Putamen (tissue), 1 donor: ENCODE results near the gene TMEM132D.

Source experiments
- DNase-seq: peaks from one replicate; pipeline ENCODE4 v3.0.0-alpha.2; 2016; ENCODE audit warnings: low spot score

The TMEM132D gene

DNA sequence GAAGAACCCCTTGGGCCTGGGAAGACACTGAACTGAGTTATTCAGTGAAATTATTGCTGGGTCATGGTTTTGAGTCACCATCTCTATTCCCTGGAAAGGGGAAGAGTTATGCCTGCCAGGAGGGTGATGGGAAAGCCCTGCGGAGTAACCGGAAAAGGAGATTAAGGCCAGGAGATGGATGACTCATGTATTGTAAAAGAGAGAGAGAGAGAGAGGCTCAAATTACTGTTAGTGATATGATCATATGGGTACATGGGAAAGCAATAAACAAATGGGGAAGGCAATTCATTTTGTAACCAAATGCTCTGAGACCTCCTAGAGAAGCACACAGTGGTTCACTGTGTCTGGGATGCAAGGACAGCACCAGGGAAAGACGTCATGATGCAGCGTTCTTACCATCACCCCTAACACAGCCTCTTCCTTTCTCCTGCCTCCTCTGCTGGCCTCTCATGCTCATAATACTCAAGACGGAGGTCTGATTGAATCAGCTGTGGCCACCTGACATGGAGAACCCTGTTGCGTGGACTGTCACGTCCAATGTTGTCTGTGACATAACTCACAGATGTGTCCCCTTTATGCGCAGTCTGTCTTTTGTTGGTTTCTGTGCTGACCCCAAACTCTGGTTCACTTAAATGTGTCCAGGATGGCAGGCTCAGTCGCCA, 243.7 kb downstream of the TMEM132D start:
- DNase-seq: no peak

DNA sequence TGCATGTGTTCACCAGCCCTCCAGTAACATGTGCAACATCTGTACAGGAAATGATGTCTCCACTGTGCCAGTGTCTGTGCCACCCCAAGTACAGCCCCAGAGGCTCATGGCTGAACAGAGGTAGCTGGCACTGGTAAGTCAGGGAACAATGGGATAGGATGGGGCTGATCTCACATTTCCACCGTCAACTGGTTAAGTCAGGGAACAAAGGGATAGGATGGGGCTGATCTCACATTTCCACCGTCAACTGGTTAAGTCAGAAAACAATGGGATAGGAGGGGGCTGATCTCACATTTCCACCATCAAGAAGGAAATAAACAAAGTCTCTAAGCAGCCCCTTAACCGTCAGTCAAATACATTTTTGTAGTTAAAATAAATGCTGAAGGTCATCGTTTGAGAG, 246.6 kb downstream of the TMEM132D start:
- DNase-seq: no peak

DNA sequence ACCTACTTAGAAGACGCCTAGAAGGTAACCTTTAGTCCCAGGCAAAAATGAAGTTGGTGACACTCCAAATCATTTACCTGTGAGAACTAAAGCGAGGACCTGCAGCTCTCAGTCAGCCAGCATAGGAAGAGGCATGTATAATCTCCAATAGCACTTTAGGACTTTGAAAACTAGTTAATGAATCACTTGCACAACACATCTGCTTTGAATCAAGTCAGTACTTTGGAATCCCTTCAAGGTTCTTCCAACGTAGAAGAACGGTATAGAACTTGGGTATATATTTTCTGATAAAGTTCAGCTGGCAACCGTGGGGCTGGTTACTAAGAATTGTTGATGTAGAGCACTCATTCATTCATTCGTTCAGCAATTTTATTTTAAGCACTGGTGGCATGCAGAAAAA, 251.9 kb downstream of the TMEM132D start:
- DNase-seq: no peak

DNA sequence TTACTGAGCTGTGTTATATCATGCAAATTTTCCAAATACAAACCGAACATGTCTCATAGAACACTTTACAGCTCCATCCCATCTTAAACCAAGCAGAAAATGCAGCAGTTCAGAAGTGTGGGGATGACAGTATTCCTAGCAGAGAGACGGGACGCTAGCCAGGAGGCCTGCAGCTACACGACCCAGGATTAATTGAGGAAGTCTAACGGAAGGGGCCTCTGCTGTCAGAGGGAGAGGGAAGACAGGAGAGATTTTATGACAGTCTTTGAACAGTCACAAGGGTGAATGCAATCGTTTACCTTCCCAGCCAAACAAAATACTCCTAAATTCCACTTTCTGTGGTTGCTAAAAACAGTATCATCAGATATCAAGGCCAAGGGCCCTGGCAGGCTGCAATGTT, 261.9 kb downstream of the TMEM132D start:
- no peak for DNase-seq

DNA sequence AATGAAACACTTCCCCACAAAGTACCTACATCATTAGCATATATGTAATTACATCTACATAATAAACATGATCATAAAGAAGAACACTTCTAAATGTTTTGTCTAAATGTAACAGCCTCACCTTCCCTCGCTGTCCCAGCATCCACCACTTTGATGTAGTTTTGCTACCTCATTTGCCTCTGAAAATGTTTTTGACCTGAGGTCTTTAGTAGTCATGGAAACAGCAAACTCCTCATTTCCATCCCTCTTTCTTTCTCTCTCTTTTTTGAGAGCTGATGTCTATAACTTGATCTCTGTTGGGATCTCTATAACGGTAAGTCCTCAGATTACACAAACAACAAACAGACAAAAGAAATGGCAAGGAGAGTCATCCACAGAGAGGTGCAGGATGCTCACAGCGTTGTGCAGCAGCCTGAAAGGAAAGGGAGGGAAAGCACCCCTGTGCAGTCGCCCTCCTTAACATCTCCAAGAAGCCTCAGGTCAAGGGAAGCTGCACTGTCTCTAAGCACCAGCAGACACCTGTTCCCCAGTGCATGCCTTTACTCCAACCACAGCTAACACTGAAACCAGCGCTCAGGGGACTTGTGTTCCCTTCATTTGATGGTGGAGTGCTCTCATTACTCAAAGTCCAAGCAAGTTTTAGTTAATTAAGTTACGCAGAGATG, 268.7 kb downstream of the TMEM132D start:
- DNase-seq: no peak

DNA sequence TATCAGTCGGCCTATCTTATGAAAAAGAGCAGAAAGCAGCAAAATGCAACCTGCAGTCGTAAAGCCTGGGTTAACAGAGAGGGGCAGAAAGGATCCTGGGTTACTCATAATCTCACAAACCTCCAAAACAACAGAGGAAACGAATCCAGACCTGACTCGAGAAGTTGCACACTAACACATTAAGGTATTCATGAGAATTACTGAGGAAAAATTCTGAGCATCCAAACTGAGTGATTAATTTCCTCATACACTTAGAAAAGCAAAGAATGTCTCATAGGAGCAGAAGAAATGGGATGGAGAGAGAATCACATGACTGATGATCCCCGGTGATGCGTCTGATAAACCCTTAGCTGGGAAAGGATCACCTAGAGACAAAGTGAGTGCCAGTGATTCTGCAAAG, 272.5 kb downstream of the TMEM132D start:
- no peak for DNase-seq

DNA sequence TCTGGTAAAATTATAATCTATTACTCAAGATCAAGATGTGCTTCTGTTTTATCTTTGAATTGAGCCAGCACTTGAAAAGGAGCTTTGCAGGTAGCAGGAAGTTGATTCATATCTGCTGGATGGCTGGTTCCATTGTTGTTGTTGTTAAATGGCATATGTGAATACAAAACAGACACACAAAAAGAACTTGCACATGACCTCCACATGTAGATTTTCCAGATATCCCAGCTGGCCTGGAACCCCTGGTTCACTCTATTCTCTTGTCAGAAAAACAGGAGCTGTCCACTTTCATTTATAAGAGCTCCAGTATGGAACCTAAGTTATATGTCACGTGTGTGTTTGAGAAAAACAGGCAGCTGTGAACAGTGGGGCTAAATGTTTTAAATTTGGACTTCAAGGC, 273.9 kb downstream of the TMEM132D start:
- no peak for DNase-seq

DNA sequence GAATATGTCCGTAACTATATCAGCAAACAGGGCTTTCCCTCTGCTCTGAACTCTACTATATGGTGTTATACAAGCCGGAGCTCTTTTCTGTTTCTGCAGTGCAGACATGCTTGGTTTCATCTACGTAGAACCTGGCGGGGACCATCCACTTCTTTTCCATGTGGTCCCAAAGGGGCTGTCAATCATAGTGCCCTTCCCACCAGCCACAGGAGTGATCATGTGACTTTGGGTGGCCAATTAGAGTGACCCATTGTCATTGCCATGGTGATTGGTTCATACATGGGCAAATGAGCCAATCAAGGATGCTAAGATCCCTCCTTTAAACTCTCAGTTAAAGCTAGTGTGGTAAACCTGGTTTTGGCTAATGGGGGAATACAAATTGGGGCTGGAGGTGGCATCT, 281.3 kb downstream of the TMEM132D start:
- DNase-seq: no peak

DNA sequence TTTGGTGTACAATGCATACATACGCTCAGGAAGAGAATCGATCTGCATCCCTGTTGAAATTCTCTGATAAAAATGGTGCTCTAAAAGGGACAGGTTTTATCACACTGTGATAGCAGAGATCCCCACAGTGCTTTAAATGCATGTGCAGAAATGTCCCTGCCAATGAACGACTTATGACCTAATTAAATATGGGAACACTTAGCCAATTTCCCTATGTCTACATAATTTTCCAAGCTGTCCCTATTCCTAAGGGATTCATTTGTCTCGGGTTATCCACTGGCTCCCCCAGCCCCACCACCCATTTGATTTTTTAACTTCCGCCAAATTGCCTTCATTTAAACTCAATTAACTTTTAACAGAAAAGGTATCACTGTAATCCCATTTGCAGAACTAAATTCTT, 284.6 kb downstream of the TMEM132D start:
- DNase-seq: no peak

DNA sequence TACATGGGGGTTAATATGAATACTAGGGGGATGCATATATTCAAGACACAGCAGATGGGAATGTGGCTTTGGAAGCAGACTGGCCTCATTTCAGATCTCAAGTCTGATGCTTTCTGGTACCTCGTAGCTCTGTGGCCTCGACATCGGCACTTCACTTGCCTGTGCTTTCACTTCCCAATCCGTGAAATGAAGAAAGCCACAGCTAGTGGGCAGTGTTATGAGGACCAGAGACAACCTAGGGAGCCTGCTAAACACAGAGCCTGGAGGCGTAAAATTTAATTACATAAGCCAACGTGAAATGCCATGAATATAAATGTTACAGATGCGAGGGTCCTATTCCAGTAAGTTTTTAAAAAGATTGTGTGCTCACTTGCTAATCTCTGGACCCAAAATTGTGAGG, 286.0 kb downstream of the TMEM132D start:
- no peak for DNase-seq

DNA sequence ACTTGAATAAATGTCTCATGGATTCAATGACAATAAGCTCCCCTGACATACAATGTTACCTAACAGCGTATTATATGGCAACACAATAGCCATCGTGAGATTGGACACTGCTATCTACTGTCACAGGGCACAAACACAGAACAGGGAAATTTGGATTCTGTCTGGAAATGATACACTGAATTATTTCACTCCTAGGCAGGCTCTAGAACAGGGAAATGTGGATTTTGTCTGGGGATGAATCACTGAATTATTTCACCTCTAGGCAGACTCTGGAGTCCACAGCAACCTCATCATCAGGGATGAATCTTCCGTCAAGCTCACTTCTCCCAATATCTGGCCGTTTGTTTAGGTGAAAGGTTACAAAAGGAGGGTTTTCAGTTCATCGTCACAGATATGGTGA, 288.8 kb downstream of the TMEM132D start:
- no peak for DNase-seq

DNA sequence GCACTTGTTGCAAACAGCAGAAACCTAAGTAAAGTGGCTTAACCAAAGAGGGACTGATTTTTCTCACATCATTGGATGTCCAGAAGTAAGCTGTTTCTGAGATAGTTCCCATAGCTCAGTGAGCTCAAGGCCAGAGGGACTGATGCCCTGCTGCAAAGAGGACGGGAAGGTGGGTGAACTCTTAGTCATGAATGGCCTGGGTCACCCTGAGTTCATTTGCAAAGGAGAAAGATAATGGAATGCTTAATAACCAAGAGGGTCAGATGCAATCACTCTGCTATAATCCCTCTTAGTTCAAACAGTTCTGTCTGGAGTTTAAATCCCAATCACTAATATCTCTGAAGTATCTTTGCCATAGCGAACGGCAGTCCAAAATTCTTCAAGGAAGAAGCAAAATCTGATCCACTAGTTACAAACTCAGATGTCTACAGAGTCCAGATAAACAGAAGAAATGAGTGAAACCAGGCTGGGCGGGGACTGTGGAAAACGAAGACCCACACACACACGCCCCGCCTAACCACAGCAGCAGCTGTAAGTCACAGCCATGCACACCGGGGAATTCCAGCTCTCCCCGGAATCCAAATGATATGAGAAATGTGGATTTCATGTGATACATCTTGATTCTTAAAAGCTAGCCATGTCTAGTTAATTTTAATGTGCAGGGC, 289.5 kb downstream of the TMEM132D start:
- DNase-seq: no peak

DNA sequence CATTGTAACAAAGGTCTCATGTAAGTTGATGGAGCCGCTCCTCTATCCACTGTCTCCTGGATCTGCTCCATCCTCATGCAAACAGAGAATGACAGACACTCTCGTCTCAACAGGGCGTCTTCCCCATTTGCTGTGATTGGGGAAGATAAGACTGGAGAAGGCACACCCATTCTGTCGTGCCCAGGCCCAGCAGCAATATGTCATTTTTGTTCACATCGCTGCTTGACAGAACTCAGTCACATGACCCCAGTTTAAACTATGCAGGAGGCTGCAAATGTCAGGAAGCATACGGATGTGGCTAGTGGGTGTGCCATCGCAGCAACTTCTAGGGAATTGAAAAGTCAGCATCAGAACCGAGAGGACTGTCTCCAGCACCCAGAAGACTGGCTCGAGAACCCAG, 290.5 kb downstream of the TMEM132D start:
- DNase-seq: no peak

DNA sequence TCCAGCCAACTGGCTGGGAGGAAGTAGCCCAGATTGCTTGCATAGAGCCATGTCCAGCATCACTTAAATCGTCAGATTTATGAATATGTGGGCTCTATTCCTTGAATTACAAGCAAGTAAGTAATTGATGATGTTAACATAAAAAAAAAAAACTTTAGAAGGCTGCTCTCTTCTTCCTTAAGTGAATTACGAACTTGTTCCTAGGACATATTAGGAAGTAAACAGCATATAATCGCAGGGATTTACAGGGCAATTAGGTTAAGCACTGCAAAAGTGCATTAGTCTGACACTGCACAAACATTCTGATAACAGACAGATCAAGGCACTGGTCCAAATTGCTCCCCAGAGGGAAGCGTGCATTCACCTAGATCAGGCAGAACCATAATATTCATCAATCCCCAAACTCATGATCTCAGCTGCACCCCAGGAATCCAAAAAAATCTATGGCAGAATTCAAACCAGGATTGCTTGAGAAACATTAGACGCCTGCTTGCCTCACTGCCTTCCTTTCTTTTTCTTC, 293.2 kb downstream of the TMEM132D start:
- no peak for DNase-seq

DNA sequence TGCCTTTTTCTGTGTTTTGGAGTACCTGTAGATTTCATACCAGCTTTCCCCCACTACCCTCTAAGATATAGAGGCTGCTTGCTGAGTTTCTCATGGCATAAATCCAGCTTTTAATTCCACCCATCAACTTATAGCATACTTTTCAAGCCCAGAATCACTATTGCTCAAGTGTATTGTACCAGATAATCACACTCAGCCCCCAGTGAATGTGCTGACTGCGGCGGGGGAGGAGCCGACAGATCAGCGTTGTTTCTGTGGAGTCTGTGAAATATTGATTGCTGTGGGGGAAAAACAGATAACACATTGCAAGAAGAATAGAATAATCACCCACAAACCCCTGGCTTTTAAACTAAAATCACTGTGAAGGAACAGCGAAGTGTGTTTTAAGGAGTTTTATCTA, 296.1 kb downstream of the TMEM132D start:
- no peak for DNase-seq

DNA sequence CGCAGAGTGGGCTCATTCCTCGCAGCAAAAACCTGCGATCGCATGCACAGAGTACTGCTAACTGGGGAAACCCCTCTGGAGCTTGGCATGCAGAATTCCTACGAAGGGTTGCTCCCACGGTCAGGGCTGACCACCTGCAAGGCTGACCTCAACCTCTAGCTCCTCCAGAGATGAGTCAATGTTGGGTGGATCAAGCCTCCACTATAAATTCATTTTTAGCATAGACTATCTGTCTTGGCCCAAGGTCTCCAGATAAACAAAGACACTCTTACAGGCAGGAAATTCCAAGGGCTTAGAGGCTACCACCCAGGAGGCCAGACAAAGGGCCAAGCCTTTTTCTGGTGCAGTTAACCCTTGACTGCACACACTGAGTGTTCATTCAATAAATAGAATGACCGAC, 296.5 kb downstream of the TMEM132D start:
- no peak for DNase-seq

DNA sequence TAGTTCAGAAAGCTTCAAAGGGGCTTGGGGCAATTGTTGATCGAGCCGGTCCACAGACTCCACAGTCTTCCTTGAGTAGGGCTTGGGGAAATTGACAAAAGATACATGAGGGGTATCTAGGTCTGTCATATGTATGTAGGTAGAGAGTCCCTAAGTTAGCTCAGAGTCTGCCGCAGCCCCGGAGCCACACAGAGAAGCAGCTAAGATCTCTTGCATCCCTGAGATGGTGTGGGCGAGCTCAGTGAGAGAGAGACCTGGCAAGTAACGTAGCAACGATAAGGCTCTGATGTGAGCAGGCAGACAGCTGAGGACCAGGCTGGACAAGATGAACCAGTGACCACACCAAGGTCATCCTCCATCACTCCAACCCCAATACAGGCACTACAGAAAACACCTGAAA, 297.6 kb downstream of the TMEM132D start:
- peak; percentile 42 for DNase-seq

DNA sequence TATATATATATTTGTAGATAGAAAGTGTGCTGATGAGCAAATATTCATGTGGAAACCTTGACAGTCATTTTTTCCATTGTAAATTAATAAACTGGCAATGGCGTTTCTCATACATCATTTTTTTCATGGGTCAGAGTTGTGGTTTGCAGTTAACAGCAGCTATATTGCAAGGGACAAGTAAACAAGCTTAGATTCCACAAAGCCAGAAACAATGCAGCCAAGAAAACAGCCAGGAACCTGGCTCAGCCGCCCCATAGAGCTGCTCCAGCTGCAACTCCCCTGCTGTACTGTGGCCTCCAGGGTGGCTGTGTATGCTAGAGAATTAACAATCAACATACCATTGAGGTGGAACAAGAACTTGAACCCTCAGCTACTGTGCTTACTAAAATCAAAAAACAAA, 298.2 kb downstream of the TMEM132D start:
- DNase-seq: no peak

DNA sequence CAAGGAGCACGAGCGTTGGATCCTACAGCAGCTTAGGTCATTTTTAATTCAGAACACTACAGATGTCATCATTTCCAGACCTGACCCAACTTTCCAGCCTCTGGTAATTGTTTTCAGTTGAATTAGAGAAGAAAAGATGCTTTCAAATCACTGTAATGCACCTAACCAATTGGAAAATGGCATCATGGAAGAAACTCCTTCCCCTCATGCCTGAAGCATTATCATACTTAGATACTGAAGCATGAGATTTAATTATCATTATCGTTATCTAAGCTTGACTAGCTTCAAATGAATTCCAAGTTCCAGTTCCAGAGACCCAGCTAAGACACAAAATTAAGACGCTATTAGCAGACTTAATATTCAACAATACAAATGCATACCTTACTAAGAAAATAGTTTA, 299.3 kb downstream of the TMEM132D start:
- no peak for DNase-seq

DNA sequence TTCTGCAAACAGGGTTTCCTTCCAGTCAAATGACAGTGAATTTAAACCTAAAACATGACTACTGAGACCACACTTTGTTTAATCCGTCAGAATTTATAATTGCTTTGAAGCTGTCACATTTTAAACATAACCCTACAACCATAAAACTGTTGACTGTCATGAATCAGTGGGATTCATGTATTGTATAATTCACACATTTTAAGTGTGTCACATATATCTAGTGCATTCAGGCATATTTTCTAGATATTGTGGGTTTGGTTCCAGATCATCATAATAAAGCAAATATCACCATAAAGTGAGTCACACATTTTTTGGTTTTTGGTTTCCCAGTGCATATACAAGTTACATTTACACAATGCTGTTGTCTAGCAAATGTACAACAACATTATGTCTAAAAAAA, 304.4 kb downstream of the TMEM132D start:
- DNase-seq: no peak

DNA sequence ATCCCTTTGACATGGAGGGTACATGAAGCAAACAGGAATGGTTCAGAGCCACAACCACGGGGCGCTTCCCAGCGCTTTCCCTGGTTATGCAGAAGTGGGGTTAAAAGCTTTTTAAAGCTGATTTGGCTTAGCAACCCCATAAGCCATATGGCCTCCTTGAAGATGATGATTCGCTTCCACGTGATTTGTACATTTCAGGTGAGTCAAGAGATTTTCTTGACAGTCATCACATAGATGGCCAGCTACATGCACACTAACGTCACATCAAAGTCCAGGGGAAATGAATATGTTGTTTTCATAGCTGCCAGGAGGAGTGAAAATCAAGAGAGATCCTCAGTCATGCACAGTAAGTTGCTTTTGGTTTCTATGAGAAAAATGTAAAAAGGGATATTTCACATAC, 309.7 kb downstream of the TMEM132D start:
- DNase-seq: no peak

DNA sequence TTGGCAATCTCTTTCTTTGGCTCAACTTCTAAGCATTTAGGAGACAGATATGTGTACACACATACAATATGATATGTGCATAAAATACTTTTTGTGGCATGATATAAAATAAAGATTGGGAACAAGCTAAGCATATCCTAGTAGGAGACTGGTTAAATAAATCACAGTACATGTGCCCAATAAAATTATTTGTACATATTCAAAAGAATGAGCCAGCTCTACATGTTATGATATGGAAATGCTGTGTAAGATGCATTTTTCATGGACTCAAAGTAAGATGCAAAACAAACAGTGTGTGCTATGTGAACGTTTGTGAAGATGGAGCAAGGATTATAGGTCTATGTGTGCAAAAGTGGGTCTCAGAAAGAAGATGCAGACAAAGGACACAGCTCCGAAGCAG, 311.4 kb downstream of the TMEM132D start:
- DNase-seq: no peak

DNA sequence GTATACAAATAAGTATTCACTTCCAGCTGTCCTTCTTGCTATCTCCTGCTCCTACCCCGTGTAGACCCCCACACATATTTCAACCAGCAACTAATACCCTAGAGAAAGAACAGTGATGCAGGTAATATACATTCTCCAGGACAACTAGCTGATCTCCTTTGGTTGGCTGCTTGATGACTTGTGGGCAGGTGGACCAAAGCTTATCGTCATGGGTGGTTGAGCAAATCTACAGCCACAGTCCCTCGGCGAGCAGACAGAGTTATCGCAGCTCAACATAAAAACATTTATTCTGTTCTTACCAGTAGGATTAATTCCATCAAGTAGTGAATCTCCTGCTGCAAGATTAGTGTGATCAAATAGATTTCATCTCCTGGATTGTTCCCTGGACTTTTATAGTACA, 314.3 kb downstream of the TMEM132D start:
- no peak for DNase-seq
